ENCODE results near the gene OSER1. TPM values are rescaled to one million over a fixed set of nuclear protein-coding genes. Genes with fewer than 3 reads are reported as not detected.

The OSER1 gene
- polyA plus RNA-seq, 1 donor from 2014 or later, result 43.9 TPM

- no peak overlapping the region for H3K27ac ChIP-seq (ENCODE audit: low read length)
- H3K79me2 ChIP-seq (replicated peaks; ENCODE audit: insufficient read depth, low read length), result no peaks in the 10 kb centered on the region
- no peak for TF ChIP-seq EP300 (conservative IDR thresholded peaks at IDR 0.05; ENCODE audit: poor library complexity, severe bottlenecking)
- no peak for TF ChIP-seq TAF1 (IDR thresholded peaks at IDR 0.05; ENCODE audit: low read depth)
- no peak for TF ChIP-seq REST (IDR thresholded peaks at IDR 0.05; ENCODE audit: borderline replicate concordance)
- no peak for TF ChIP-seq CTCF (IDR thresholded peaks at IDR 0.05; ENCODE audit: poor library complexity, severe bottlenecking)
- TF ChIP-seq MXI1 (conservative IDR thresholded peaks at IDR 0.05; ENCODE audit: poor library complexity, severe bottlenecking), result no peak
- no peak for TF ChIP-seq EZH2 (IDR thresholded peaks at IDR 0.05; ENCODE audit: borderline replicate concordance, insufficient read depth, low read length, poor library complexity, severe bottlenecking)
- TF ChIP-seq SMC3 (conservative IDR thresholded peaks at IDR 0.05; ENCODE audit: poor library complexity), result no peak
- TF ChIP-seq RAD21 (conservative IDR thresholded peaks at IDR 0.05), result no peak
- no peak for TF ChIP-seq POLR2AphosphoS5 (IDR thresholded peaks at IDR 0.05)
- no peaks in the 10 kb centered on the region for H4K20me1 ChIP-seq (ENCODE audit: insufficient read depth)
- H3K9ac ChIP-seq (ENCODE audit: low read length), result no peak overlapping the region
- H3K4me2 ChIP-seq (ENCODE audit: low read length), result no peak overlapping the region
- no peaks in the 10 kb centered on the region for H3K36me3 ChIP-seq (ENCODE audit: insufficient read depth, low read length)
- peak overlapping the region; percentile 46 for H3K4me3 ChIP-seq (ENCODE audit: low read length)
- H3K27me3 ChIP-seq (ENCODE audit: insufficient read depth, low read depth, low read length), result peaks cover 10% of the 10 kb centered on the region
- no peaks in the 10 kb centered on the region for H3F3A ChIP-seq (ENCODE audit: insufficient read depth, low read length, poor library complexity, severe bottlenecking)
- H2AFZ ChIP-seq (ENCODE audit: low read depth, low read length), result no peak overlapping the region
- no peaks in the 10 kb centered on the region for H3K9me2 ChIP-seq (ENCODE audit: insufficient read depth, low read length)
- no peaks in the 10 kb centered on the region for H3K9me3 ChIP-seq (ENCODE audit: low read length)
These were observed 23.9 kb downstream of the OSER1 start for GRCh38 chr20:44186674-44187053.

- no peaks in the 10 kb centered on the region for H4K20me1 ChIP-seq (ENCODE audit: insufficient read depth)
- no peaks in the 10 kb centered on the region for H3K9me2 ChIP-seq (ENCODE audit: insufficient read depth, low read length)
- no peaks in the 10 kb centered on the region for H3K79me2 ChIP-seq (replicated peaks; ENCODE audit: insufficient read depth, low read length)
- TF ChIP-seq EP300 (conservative IDR thresholded peaks at IDR 0.05; ENCODE audit: poor library complexity, severe bottlenecking) (no peak), CTCF (IDR thresholded peaks at IDR 0.05; ENCODE audit: poor library complexity, severe bottlenecking) (no peak), SMC3 (conservative IDR thresholded peaks at IDR 0.05; ENCODE audit: poor library complexity) (no peak), EZH2 (IDR thresholded peaks at IDR 0.05; ENCODE audit: borderline replicate concordance, insufficient read depth, low read length, poor library complexity, severe bottlenecking) (no peak), POLR2AphosphoS5 (IDR thresholded peaks at IDR 0.05) (no peak), REST (IDR thresholded peaks at IDR 0.05; ENCODE audit: borderline replicate concordance) (no peak)
- no peak overlapping the region for H3K27ac ChIP-seq (ENCODE audit: low read length)
- H2AFZ ChIP-seq (ENCODE audit: low read depth, low read length), result no peak overlapping the region
- no peaks in the 10 kb centered on the region for H3K36me3 ChIP-seq (ENCODE audit: insufficient read depth, low read length)
- H3F3A ChIP-seq (ENCODE audit: insufficient read depth, low read length, poor library complexity, severe bottlenecking), result no peaks in the 10 kb centered on the region
- no peak overlapping the region for H3K4me3 ChIP-seq (ENCODE audit: low read length)
- no peaks in the 10 kb centered on the region for H3K9me3 ChIP-seq (ENCODE audit: low read length)
- H3K9ac ChIP-seq (ENCODE audit: low read length), result no peak overlapping the region
- H3K27me3 ChIP-seq (ENCODE audit: insufficient read depth, low read depth, low read length), result peaks cover 10% of the 10 kb centered on the region
- no peak overlapping the region for H3K4me2 ChIP-seq (ENCODE audit: low read length)
These were observed 24.4 kb downstream of the OSER1 start for GRCh38 chr20:44186201-44186600.

All from neural cell (in vitro differentiated cells).